Measurements from ENCODE around the gene C11orf68. TPM values are rescaled to one million over a fixed set of nuclear protein-coding genes. Genes with fewer than 3 reads are reported as not detected.
A peak's percentile ranks its signal among the peaks of the same experiment; 100 is the strongest.

C11orf68 gene
- total RNA-seq, 4 donors from 2014 or later, result 5.8 to 15.6 (median 10.6) TPM

DNA sequence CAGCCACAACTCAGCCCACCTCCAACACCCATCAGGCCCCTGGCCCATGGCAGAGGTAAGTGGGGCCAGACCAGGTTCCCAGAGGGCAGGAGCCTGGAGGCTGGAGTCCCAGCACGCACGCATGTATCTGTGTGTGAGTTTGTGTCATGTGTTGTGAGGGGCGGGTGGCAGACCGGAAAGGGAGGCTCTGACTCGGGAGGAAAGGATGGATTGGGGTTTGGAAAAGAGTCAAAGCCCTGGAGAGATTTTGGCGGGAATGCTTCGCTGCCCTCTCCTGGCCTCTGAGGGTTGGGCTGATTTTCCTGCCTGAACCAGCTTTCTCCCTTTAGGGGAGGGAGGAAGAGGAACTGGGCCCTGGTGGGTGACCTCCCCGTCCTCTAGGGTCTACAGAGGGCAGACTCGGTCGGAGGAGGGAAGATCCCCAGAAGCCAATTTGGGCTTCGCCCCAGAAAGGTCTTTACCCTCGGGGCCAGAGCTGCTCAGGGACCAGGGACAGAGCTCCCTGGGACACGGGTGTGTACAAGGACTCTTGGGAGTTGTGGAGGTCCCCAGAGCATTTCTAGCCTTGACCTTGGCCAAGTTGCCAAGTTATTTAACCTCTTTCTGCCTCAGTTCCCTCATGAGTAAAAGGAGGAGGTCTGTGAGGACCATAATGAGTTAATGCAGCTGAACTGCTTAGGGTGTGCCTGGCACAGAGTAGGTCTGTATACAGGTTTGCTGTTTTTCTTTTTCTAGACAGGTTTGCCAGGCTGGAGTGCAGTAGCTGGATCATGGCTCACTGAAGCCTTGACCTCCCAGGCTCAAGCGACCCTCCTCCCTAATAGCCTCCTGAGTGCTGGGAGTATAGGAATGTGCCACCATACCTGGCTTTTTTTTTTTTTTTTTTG is 6.9 kb downstream of the C11orf68 start:
- DNase-seq, result no peak
- Histone ChIP-seq H3K9me3 (no peaks in the 10 kb centered on the region), H3K4me3 (no peak overlapping the region), H3K4me1 (peaks cover 37 to 60% (median 44%) of the 10 kb centered on the region in 3 donors), H3K27me3 (no peaks in the 10 kb centered on the region), H3K36me3 (peaks cover 0 to under 1% (median 0%) of the 10 kb centered on the region in 3 donors), H3K27ac (peak overlapping the region; percentile 54 to 81 (median 60))
- 7 to 40% methylated on average over 9 to 12 of the region's 14 CpGs for WGBS, 2 donors
- intact Hi-C loops (cut with DNase I), result no loop called here
- TF ChIP-seq, protein P1, sequence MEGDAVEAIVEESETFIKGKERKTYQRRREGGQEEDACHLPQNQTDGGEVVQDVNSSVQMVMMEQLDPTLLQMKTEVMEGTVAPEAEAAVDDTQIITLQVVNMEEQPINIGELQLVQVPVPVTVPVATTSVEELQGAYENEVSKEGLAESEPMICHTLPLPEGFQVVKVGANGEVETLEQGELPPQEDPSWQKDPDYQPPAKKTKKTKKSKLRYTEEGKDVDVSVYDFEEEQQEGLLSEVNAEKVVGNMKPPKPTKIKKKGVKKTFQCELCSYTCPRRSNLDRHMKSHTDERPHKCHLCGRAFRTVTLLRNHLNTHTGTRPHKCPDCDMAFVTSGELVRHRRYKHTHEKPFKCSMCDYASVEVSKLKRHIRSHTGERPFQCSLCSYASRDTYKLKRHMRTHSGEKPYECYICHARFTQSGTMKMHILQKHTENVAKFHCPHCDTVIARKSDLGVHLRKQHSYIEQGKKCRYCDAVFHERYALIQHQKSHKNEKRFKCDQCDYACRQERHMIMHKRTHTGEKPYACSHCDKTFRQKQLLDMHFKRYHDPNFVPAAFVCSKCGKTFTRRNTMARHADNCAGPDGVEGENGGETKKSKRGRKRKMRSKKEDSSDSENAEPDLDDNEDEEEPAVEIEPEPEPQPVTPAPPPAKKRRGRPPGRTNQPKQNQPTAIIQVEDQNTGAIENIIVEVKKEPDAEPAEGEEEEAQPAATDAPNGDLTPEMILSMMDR (IDR thresholded peaks at IDR 0.05), result peak in 3 of 6 experiments; percentile 20 to 34 (median 34)
- peak in 1 of 4 donors; percentile 21 for TF ChIP-seq POLR2A (IDR thresholded peaks at IDR 0.05)

DNA sequence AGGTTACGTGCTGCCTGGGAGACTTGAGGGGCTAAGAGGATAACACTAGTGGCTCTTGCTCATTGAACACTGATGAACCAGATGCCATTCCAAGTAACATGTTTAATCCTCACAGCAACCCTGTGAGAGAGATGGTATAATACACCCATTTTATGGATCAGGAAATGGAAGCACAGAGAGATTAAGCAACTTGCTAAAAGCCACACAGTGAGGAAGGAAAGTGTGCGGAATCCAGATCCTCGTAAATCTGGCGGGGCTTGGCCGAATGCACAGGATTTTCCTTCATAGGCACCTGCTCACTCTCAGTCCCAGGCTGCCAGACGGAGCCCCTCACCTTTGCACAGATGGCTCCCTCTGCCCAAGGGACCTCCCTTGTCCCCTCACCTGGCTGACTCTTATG is 11.0 kb downstream of the C11orf68 start:
- Histone ChIP-seq H3K27me3 (no peaks in the 10 kb centered on the region), H3K4me3 (no peak overlapping the region), H3K36me3 (no peaks in the 10 kb centered on the region), H3K4me1 (peaks cover 10 to 22% (median 17%) of the 10 kb centered on the region in 3 donors), H3K27ac (no peak overlapping the region), H3K9me3 (no peaks in the 10 kb centered on the region)
- WGBS, 2 donors, result 86 to 88% methylated on average over 6 of the region's 6 CpGs
- no peak for DNase-seq
- TF ChIP-seq, protein P1 (IDR thresholded peaks at IDR 0.05), result no peak
- TF ChIP-seq POLR2A (IDR thresholded peaks at IDR 0.05), result no peak
- intact Hi-C loops (cut with DNase I), result no loop called here

- WGBS, 2 donors, result 72 to 76% methylated on average over 5 of the region's 5 CpGs
- intact Hi-C loops (cut with DNase I), result no loop called here
- Histone ChIP-seq H3K9me3 (no peaks in the 10 kb centered on the region), H3K27me3 (no peaks in the 10 kb centered on the region), H3K4me1 (peaks cover 0 to 13% (median 4%) of the 10 kb centered on the region in 3 donors), H3K36me3 (no peaks in the 10 kb centered on the region), H3K27ac (no peak overlapping the region), H3K4me3 (no peak overlapping the region)
- DNase-seq, result no peak
- TF ChIP-seq, protein P1 (IDR thresholded peaks at IDR 0.05), result no peak
- TF ChIP-seq POLR2A (IDR thresholded peaks at IDR 0.05), result no peak
Measured at GRCh38 chr11:65906602-65907001, 12.3 kb downstream of the C11orf68 start.

DNA sequence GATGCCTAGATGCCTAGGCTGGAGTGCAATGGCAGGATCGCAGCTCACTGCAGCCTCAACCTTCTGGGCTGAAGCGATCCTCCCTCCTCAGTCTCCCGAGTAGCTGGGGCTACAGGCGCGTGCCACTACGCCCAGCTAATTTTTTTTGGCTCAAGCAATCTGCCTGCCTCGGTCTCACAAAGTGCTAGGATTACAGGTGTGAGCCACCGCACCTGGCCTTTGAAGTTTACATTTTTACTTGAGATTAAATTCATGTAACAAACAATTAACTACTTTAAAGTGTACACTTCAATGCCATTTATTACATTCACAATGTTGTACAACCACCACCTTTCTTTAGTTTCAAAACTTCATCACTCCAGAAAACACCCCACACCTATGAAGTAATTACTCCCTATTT is 15.1 kb downstream of the C11orf68 start:
- intact Hi-C loops (cut with DNase I), result no loop called here
- TF ChIP-seq, protein P1 (IDR thresholded peaks at IDR 0.05), result no peak
- TF ChIP-seq POLR2A (IDR thresholded peaks at IDR 0.05), result no peak
- Histone ChIP-seq H3K4me3 (no peak overlapping the region), H3K27ac (no peak overlapping the region), H3K9me3 (no peaks in the 10 kb centered on the region), H3K4me1 (peaks cover 5 to 31% (median 7%) of the 10 kb centered on the region in 3 donors), H3K36me3 (no peaks in the 10 kb centered on the region), H3K27me3 (peaks cover 0 to 11% (median 0%) of the 10 kb centered on the region in 4 donors)
- no peak for DNase-seq
- WGBS, 2 donors, result 71 to 74% methylated on average over 8 of the region's 8 CpGs

DNA sequence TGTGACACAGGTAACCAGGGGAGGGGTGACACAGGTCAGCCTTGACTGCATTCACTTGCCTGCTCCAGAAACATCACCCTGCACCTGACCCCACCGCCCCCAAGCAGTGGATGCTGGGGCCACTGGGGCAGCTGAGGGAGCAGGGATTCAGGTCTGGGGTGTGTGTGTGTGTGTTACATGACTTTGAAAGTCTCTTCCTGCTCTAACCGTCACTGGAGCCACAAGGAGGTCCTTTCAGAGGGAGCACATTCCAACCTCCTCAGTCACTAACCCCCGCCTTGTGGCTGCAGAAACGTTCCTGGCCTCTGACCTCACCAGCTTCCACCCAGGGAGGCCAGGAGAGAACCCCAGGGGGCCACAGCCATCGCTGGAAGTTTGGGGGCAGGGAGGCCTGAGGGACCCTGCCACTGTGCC is 15.8 kb downstream of the C11orf68 start:
- H3K27ac ChIP-seq, result peak overlapping the region in 2 of 4 donors; percentile 20 to 40
- intact Hi-C loops (cut with DNase I), result no loop called here

More for the DNA sequence above, 15.8 kb downstream of the C11orf68 start:
- Histone ChIP-seq H3K9me3 (no peaks in the 10 kb centered on the region), H3K4me1 (peaks cover 5 to 36% (median 7%) of the 10 kb centered on the region in 3 donors), H3K36me3 (no peaks in the 10 kb centered on the region), H3K4me3 (no peak overlapping the region), H3K27me3 (peaks cover 0 to 11% (median 0%) of the 10 kb centered on the region in 4 donors)
- WGBS, 2 donors, result 29 to 83% methylated on average over 1 to 2 of the region's 5 CpGs
- TF ChIP-seq POLR2A (IDR thresholded peaks at IDR 0.05), result no peak
- TF ChIP-seq, protein P1 (IDR thresholded peaks at IDR 0.05), result no peak
- no peak for DNase-seq
